ENCODE results near the gene TTC23L.
"Not testable (repeated sequence)": the region's sequence is repeated elsewhere in the genome, so short reads cannot be mapped to it uniquely, and the experiment has no call there.

TTC23L gene

GRCh38 chr5:34923256-34923655 lies 84.3 kb downstream of the TTC23L start:
- DNase-seq (ENCODE audit: low read depth): not testable (repeated sequence)

GRCh38 chr5:34923694-34924461 lies 84.9 kb downstream of the TTC23L start:
- DNase-seq (ENCODE audit: low read depth): peak; percentile 4

GRCh38 chr5:34924462-34924765 lies 85.5 kb downstream of the TTC23L start:
- DNase-seq (ENCODE audit: low read depth): no peak

- DNase-seq (ENCODE audit: low read depth): no peak
Measured at GRCh38 chr5:34926318-34926888, 87.4 kb downstream of the TTC23L start.

- no peak for DNase-seq (ENCODE audit: low read depth)
Measured at GRCh38 chr5:34927785-34928184, 88.8 kb downstream of the TTC23L start.

GRCh38 chr5:34928267-34928666 lies 89.3 kb downstream of the TTC23L start:
- DNase-seq (ENCODE audit: low read depth): no peak

- peak; percentile 93 for DNase-seq (ENCODE audit: low read depth)
Measured at GRCh38 chr5:34929134-34929719, 90.3 kb downstream of the TTC23L start, which contains the start of gene DNAJC21. TSS of gene DNAJC21 (plus strand) at chr5:34929559. CDS start at chr5:34929820, 261 bp downstream.

- DNase-seq (ENCODE audit: low read depth): peak; percentile 69
Measured at GRCh38 chr5:34929720-34930461, 90.9 kb downstream of the TTC23L start.

- DNase-seq (ENCODE audit: low read depth): no peak
Measured at GRCh38 chr5:34930462-34930844, 91.5 kb downstream of the TTC23L start.

GRCh38 chr5:34930870-34931269 lies 91.9 kb downstream of the TTC23L start:
- no peak for DNase-seq (ENCODE audit: low read depth)

GRCh38 chr5:34932947-34933346 lies 94.0 kb downstream of the TTC23L start:
- no peak for DNase-seq (ENCODE audit: low read depth)

- no peak for DNase-seq (ENCODE audit: low read depth)
Measured at GRCh38 chr5:34941936-34942335, 103.0 kb downstream of the TTC23L start.

- no peak for DNase-seq (ENCODE audit: low read depth)
Measured at GRCh38 chr5:34944044-34944443, 105.1 kb downstream of the TTC23L start.

- DNase-seq (ENCODE audit: low read depth): no peak
Measured at GRCh38 chr5:34944460-34945047, 105.6 kb downstream of the TTC23L start.
